GM19455 (cell line): Measurements from ENCODE around the gene ATXN2L.
"Not testable (repeated sequence)": the region's sequence is repeated elsewhere in the genome, so short reads cannot be mapped to it uniquely, and the experiment has no call there.

Source experiments
- ATAC-seq: cut with Tn5 transposase; IDR thresholded peaks from one replicate; pipeline ENCODE4 v1.9.1; 2021; ENCODE audit not compliant: unreplicated experiment

Gene ATXN2L

GRCh38 chr16:28869201-28869600 lies 46.4 kb downstream of the ATXN2L start:
- ATAC-seq = no peak

GRCh38 chr16:28872952-28873351 lies 50.2 kb downstream of the ATXN2L start:
- ATAC-seq = no peak

GRCh38 chr16:28873543-28874201 lies 50.9 kb downstream of the ATXN2L start:
- ATAC-seq = no peak

GRCh38 chr16:28874406-28874805 lies 51.6 kb downstream of the ATXN2L start:
- ATAC-seq = no peak

GRCh38 chr16:28875134-28876018 lies 52.6 kb downstream of the ATXN2L start:
- ATAC-seq = no peak

GRCh38 chr16:28876019-28876659 lies 53.3 kb downstream of the ATXN2L start:
- no peak for ATAC-seq

GRCh38 chr16:28876973-28877654 lies 54.3 kb downstream of the ATXN2L start:
- ATAC-seq = no peak

- ATAC-seq = no peak
Measured at GRCh38 chr16:28877655-28878000, 54.8 kb downstream of the ATXN2L start.

GRCh38 chr16:28878083-28878926 lies 55.5 kb downstream of the ATXN2L start, which contains the start of gene ATP2A1:
ATP2A1 (plus strand) TSS chr16:28878488; CDS start chr16:28878672, 184 bp downstream.
- no peak for ATAC-seq

- peak; percentile 26 for ATAC-seq
Measured at GRCh38 chr16:28879261-28879840, 56.6 kb downstream of the ATXN2L start.

- ATAC-seq = peak; percentile 73
Measured at GRCh38 chr16:28879841-28880588, 57.2 kb downstream of the ATXN2L start.

GRCh38 chr16:28880589-28880915 lies 57.8 kb downstream of the ATXN2L start:
- no peak for ATAC-seq

GRCh38 chr16:28880955-28881354 lies 58.2 kb downstream of the ATXN2L start:
- ATAC-seq = no peak

- ATAC-seq = not testable (repeated sequence)
Measured at GRCh38 chr16:28881565-28881964, 58.8 kb downstream of the ATXN2L start.

GRCh38 chr16:28882551-28883160 lies 59.9 kb downstream of the ATXN2L start:
- no peak for ATAC-seq

- ATAC-seq = no peak
Measured at GRCh38 chr16:28883221-28883996, 60.6 kb downstream of the ATXN2L start.

GRCh38 chr16:28884045-28884444 lies 61.2 kb downstream of the ATXN2L start:
- ATAC-seq = no peak
